Progenitor cell of endocrine pancreas (in vitro differentiated cells): ENCODE measurements around the gene SLC28A1. TPM values are rescaled to one million over a fixed set of nuclear protein-coding genes. Genes with fewer than 3 reads are reported as not detected.
A peak's percentile ranks its signal among the peaks of the same experiment; 100 is the strongest.

Experiments
- DNase-seq: peaks from one replicate; pipeline ENCODE4 v3.0.0; 2021; ENCODE audit warnings: low spot score; ENCODE audit not compliant: unreplicated experiment
- H3K27ac Mint-ChIP-seq: 2 replicates; pipeline ENCODE4 v1.8.0; 2021; ENCODE audit warnings: mild to moderate bottlenecking, moderate library complexity, mixed read lengths
- H3K27me3 Mint-ChIP-seq: 2 replicates; pipeline ENCODE4 v1.8.0; 2021; ENCODE audit warnings: mixed read lengths
- H3K36me3 Mint-ChIP-seq: 2 replicates; pipeline ENCODE4 v1.8.0; 2022; ENCODE audit warnings: mixed read lengths; ENCODE audit not compliant: insufficient read depth
- H3K4me1 Mint-ChIP-seq: 2 replicates; pipeline ENCODE4 v1.8.0; 2021; ENCODE audit warnings: low read depth, mixed read lengths
- H3K4me3 Mint-ChIP-seq: 2 replicates; pipeline ENCODE4 v1.8.0; 2021; ENCODE audit warnings: low read depth, mild to moderate bottlenecking, moderate library complexity, mixed read lengths
- H3K9me3 Mint-ChIP-seq: 2 replicates; pipeline ENCODE4 v1.8.0; 2021; ENCODE audit warnings: low read depth, mixed read lengths
- CTCF ChIP-seq: fragments of 200-600 bp; sonication (generic); IDR thresholded peaks from one replicate; pipeline ENCODE4 v1.5.0; 2021; ENCODE audit warnings: antibody characterized with exemption, mild to moderate bottlenecking; ENCODE audit not compliant: unreplicated experiment
- total RNA-seq: library from RNA; stranded (reverse); gene quantifications from 2 replicates; pipeline ENCODE4 v1.2.1, GENCODE V29; 2021

The SLC28A1 gene
- total RNA-seq, 1 donor from 2014 or later: not detected

GRCh38 chr15:84951736-84952135 lies 67.3 kb downstream of the SLC28A1 start:
- H3K36me3 Mint-ChIP-seq: no peaks in the 10 kb centered on the region
- H3K4me3 Mint-ChIP-seq: no peak overlapping the region
- H3K4me1 Mint-ChIP-seq: peaks cover 3% of the 10 kb centered on the region
- TF ChIP-seq CTCF: no peak
- DNase-seq: no peak
- no peaks in the 10 kb centered on the region for H3K9me3 Mint-ChIP-seq
- H3K27ac Mint-ChIP-seq: no peak overlapping the region
- H3K27me3 Mint-ChIP-seq: peaks cover 23% of the 10 kb centered on the region

DNA sequence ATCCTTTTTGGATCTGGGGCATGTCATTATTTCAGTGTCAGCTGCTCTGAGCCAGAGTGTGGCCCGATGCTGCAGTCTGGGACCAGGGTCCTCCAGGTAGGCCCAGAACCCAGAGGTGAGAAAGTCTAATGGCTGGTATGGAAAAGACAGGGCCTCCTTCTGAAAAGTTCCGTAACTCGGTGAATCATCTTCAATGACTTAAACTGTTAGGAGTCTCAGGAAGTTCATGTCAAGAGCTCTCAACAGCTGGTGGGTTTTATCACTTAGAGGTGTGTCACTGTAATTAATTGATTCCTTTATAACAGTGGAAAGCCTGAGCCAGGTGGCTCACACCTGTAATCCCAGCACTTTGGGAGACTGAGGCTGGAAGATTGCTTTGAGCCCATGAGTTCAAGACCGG lies 68.7 kb downstream of the SLC28A1 start:
- no peak for TF ChIP-seq CTCF
- DNase-seq: no peak
- peaks cover 3% of the 10 kb centered on the region for H3K4me1 Mint-ChIP-seq
- peaks cover 23% of the 10 kb centered on the region for H3K27me3 Mint-ChIP-seq
- H3K36me3 Mint-ChIP-seq: no peaks in the 10 kb centered on the region
- no peak overlapping the region for H3K27ac Mint-ChIP-seq
- H3K9me3 Mint-ChIP-seq: peaks cover 3% of the 10 kb centered on the region
- H3K4me3 Mint-ChIP-seq: no peak overlapping the region

DNA sequence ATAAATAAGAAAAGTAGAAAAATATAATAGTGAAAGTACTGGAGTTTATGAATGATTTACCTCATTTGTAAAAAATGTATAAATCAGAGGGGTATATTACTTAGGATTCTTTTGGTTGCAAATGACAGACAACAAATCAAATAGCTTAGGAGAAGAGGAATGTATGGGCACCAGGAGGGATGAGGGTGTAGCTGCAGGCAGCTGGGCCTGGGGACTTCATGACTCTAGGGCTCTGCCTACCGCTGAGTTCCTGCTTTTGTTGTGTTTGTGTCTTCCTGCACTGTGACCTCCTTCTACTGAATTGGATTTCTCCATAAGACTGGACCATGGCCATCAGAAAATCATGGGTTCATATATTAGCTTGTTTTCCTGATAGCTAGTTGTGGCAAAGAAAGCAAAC lies 69.3 kb downstream of the SLC28A1 start:
- Mint-ChIP-seq H3K9me3 (peaks cover 3% of the 10 kb centered on the region), H3K27ac (no peak overlapping the region), H3K4me3 (no peak overlapping the region), H3K4me1 (peaks cover 3% of the 10 kb centered on the region), H3K36me3 (no peaks in the 10 kb centered on the region), H3K27me3 (peaks cover 21% of the 10 kb centered on the region)
- DNase-seq: no peak
- no peak for TF ChIP-seq CTCF

DNA sequence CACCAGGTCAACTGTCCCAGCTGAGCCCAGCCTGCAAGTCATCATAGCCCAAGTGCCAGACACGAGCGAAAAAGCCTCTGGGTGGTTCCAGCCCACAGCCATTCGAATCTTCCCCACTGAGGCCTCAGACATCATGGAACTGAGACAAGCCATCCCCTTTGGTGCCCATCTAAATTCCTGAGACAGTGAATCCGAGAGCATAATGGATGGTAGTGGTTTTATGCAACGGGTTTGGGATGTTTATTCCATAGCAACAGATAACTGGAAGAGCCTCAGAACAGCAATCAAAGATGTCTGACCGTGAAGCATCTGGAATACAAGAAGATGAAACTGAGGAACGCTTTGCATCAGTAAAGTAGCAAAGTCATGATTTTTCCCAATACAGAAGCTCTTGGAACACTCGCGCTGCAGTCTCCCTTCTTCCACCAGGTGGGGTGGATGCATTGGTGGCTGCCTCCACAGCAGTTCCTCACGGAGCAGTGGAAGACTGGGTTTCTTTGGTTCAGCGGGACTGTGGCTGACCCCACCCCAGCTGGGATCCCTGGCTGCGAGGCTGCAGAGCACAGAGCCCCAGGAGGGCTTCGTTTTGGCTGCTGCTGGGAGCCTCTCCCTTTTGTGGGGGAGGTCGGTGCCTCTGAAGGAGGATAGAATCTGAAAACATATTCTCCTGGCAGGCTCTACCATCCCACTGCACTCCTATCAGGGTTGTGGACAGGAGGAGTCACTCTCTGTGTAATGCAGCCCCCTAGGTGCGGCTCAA lies 70.8 kb downstream of the SLC28A1 start:
- Mint-ChIP-seq H3K27me3 (peaks cover 13% of the 10 kb centered on the region), H3K36me3 (no peaks in the 10 kb centered on the region), H3K27ac (no peak overlapping the region), H3K4me1 (peaks cover 6% of the 10 kb centered on the region), H3K9me3 (peaks cover 3% of the 10 kb centered on the region), H3K4me3 (no peak overlapping the region)
- peak; percentile 72 for TF ChIP-seq CTCF
- DNase-seq: peak; percentile 32

GRCh38 chr15:84956199-84956598 lies 71.7 kb downstream of the SLC28A1 start:
- peaks cover 3% of the 10 kb centered on the region for H3K9me3 Mint-ChIP-seq
- H3K27me3 Mint-ChIP-seq: peaks cover 13% of the 10 kb centered on the region
- peaks cover 12% of the 10 kb centered on the region for H3K4me1 Mint-ChIP-seq
- H3K27ac Mint-ChIP-seq: no peak overlapping the region
- TF ChIP-seq CTCF: no peak
- H3K4me3 Mint-ChIP-seq: no peak overlapping the region
- DNase-seq: no peak
- H3K36me3 Mint-ChIP-seq: no peaks in the 10 kb centered on the region
